SK-N-MC (cell line): Measurements from ENCODE around the gene FGF11.

Source experiments
- DNase-seq: peaks from one replicate; pipeline ENCODE4 v3.0.0-alpha.2; 2011; ENCODE audit warnings: low read depth, low spot score
- H3K27ac ChIP-seq: fragments of 200-600 bp; sonication (generic); 2 replicates; pipeline ENCODE4 v1.5.1; 2016; ENCODE audit warnings: mixed run types
- H3K36me3 ChIP-seq: fragments of 200-600 bp; sonication (generic); 2 replicates; pipeline ENCODE4 v1.6.1; 2017; ENCODE audit warnings: antibody characterized with exemption, low read length, mixed read lengths; ENCODE audit not compliant: insufficient read depth
- H3K4me3 ChIP-seq: fragments of 200-600 bp; sonication (generic); 2 replicates; pipeline ENCODE4 v1.5.1; 2016
- H3K9ac ChIP-seq: fragments of 200-600 bp; sonication (generic); 2 replicates; pipeline ENCODE4 v1.8.0; 2017; ENCODE audit warnings: mixed run types, mixed read lengths; ENCODE audit not compliant: insufficient read length
- H3K9me3 ChIP-seq: fragments of 200-600 bp; sonication (generic); 2 replicates; pipeline ENCODE4 v1.6.1; 2017; ENCODE audit warnings: low read depth, mild to moderate bottlenecking, antibody characterized with exemption, low read length, moderate library complexity, mixed read lengths
- EZH2 ChIP-seq: fragments of 200-600 bp; sonication (generic); IDR thresholded peaks from one replicate; pipeline ENCODE4 v1.6.1; 2017; ENCODE audit warnings: antibody characterized with exemption
- FOXP2 ChIP-seq: optimal IDR thresholded peaks from 2 replicates; pipeline ENCODE3; 2011; ENCODE audit warnings: mild to moderate bottlenecking, moderate library complexity; ENCODE audit not compliant: insufficient read depth; ENCODE audit errors: extremely low read length, control extremely low read depth
- POLR2AphosphoS5 ChIP-seq: IDR thresholded peaks from 2 replicates; pipeline ENCODE4 v1.6.1; 2012; ENCODE audit warnings: mild to moderate bottlenecking, low read depth, low read length, borderline replicate concordance

The FGF11 gene

GRCh38 chr17:7460850-7461660 lies 21.7 kb downstream of the FGF11 start:
- Histone ChIP-seq H3K4me3 (no peak overlapping the region), H3K9me3 (no peaks in the 10 kb centered on the region), H3K27ac (no peak overlapping the region), H3K36me3 (no peaks in the 10 kb centered on the region; the same call in 1 of the 2 replicates), H3K9ac (no peak overlapping the region)
- TF ChIP-seq POLR2AphosphoS5 (no peak), FOXP2 (no peak), EZH2 (no peak)
- DNase-seq, result no peak

GRCh38 chr17:7462474-7463371 lies 23.4 kb downstream of the FGF11 start:
- no peak overlapping the region for H3K4me3 ChIP-seq
- no peaks in the 10 kb centered on the region for H3K9me3 ChIP-seq
- no peak overlapping the region for H3K27ac ChIP-seq
- TF ChIP-seq FOXP2 (no peak), EZH2 (no peak), POLR2AphosphoS5 (no peak)
- DNase-seq, result no peak
- no peak overlapping the region for H3K9ac ChIP-seq
- no peaks in the 10 kb centered on the region; the same call in 1 of the 2 replicates for H3K36me3 ChIP-seq

GRCh38 chr17:7463372-7463846 lies 24.1 kb downstream of the FGF11 start:
- Histone ChIP-seq H3K9ac (no peak overlapping the region), H3K27ac (no peak overlapping the region), H3K9me3 (no peaks in the 10 kb centered on the region), H3K4me3 (no peak overlapping the region), H3K36me3 (no peaks in the 10 kb centered on the region; the same call in 1 of the 2 replicates)
- TF ChIP-seq EZH2 (no peak), FOXP2 (no peak), POLR2AphosphoS5 (no peak)
- no peak for DNase-seq

- no peak for DNase-seq
- TF ChIP-seq POLR2AphosphoS5 (no peak), EZH2 (no peak), FOXP2 (no peak)
- no peaks in the 10 kb centered on the region for H3K9me3 ChIP-seq
- H3K36me3 ChIP-seq, result no peaks in the 10 kb centered on the region; the same call in 1 of the 2 replicates
- H3K4me3 ChIP-seq, result no peak overlapping the region
- H3K9ac ChIP-seq, result no peak overlapping the region
- no peak overlapping the region for H3K27ac ChIP-seq
Observed at GRCh38 chr17:7464081-7464480, 24.8 kb downstream of the FGF11 start.

GRCh38 chr17:7465597-7466275 lies 26.4 kb downstream of the FGF11 start:
- no peaks in the 10 kb centered on the region for H3K9me3 ChIP-seq
- no peak for TF ChIP-seq POLR2AphosphoS5
- TF ChIP-seq EZH2, result no peak
- no peak for TF ChIP-seq FOXP2
- no peaks in the 10 kb centered on the region; the same call in 1 of the 2 replicates for H3K36me3 ChIP-seq
- no peak for DNase-seq
- H3K9ac ChIP-seq, result no peak overlapping the region
- no peak overlapping the region for H3K4me3 ChIP-seq
- no peak overlapping the region for H3K27ac ChIP-seq

- H3K27ac ChIP-seq, result no peak overlapping the region
- H3K4me3 ChIP-seq, result no peak overlapping the region
- TF ChIP-seq EZH2 (no peak), POLR2AphosphoS5 (no peak), FOXP2 (no peak)
- H3K36me3 ChIP-seq, result no peaks in the 10 kb centered on the region; the same call in 1 of the 2 replicates
- no peaks in the 10 kb centered on the region for H3K9me3 ChIP-seq
- no peak overlapping the region for H3K9ac ChIP-seq
- DNase-seq, result no peak
Observed at GRCh38 chr17:7466318-7466638, 27.0 kb downstream of the FGF11 start.

- no peaks in the 10 kb centered on the region for H3K9me3 ChIP-seq
- no peak for TF ChIP-seq POLR2AphosphoS5
- no peak for DNase-seq
- H3K27ac ChIP-seq, result no peak overlapping the region
- H3K9ac ChIP-seq, result no peak overlapping the region
- no peaks in the 10 kb centered on the region; the same call in 1 of the 2 replicates for H3K36me3 ChIP-seq
- H3K4me3 ChIP-seq, result no peak overlapping the region
Observed at GRCh38 chr17:7466639-7467341, 27.5 kb downstream of the FGF11 start.
